Esophagus squamous epithelium (tissue), 5 donors: ENCODE results near the gene RABAC1. TPM values are rescaled to one million over a fixed set of nuclear protein-coding genes. Genes with fewer than 3 reads are reported as not detected.
"Not testable (repeated sequence)": the region's sequence is repeated elsewhere in the genome, so short reads cannot be mapped to it uniquely, and the experiment has no call there.

Source experiments
- DNase-seq: peaks from one replicate; lab custom pipeline; 2025; lab: John Stamatoyannopoulos, UW
- H3K27ac ChIP-seq, 4 donors: fragments of 200-600 bp; sonication (generic); one replicate each; pipeline ENCODE4 v1.5.1; 2016 to 2019; ENCODE audit warnings: mild to moderate bottlenecking in 1 of 4
- H3K27me3 ChIP-seq, 4 donors: fragments of 200-600 bp; sonication (generic); 1 replicate in 3 of 4; 2 replicates in 1 of 4; pipeline versions ENCODE4 v1.5.1 to v1.6.0; 2017 to 2021; ENCODE audit warnings: antibody characterized with exemption in 1 of 4
- H3K36me3 ChIP-seq, 3 donors: fragments of 200-600 bp; sonication (generic); one replicate each; pipeline ENCODE4 v1.5.1; 2016 to 2019
- H3K4me1 ChIP-seq, 3 donors: fragments of 200-600 bp; sonication (generic); one replicate each; pipeline ENCODE4 v1.5.1; 2017 to 2019
- H3K4me3 ChIP-seq, 4 donors: fragments of 200-600 bp; sonication (generic); 1 replicate in 3 of 4; 2 replicates in 1 of 4; pipeline ENCODE4 v1.5.1; 2016 to 2019; ENCODE audit warnings: mild to moderate bottlenecking in 2 of 4, moderate library complexity in 1 of 4
- H3K9me3 ChIP-seq, 3 donors: fragments of 200-600 bp; sonication (generic); one replicate each; pipeline ENCODE4 v1.5.1; 2016 to 2019
- CTCF ChIP-seq, 6 experiments: fragments of 450-650 bp in 4 of 6; fragments of 200-600 bp in 2 of 6; sonication (generic) in 2 of 6; IDR thresholded peaks; one replicate each; pipeline ENCODE4 v1.5.1; 2016 to 2019; ENCODE audit warnings: antibody characterized with exemption in 6 of 6, mild to moderate bottlenecking in 4 of 6, moderate library complexity in 4 of 6
- POLR2A ChIP-seq, 4 donors: fragments of 450-650 bp; IDR thresholded peaks; one replicate each; pipeline ENCODE4 v1.6.1; 2017; ENCODE audit warnings: antibody characterized with exemption in 4 of 4, mild to moderate bottlenecking in 4 of 4, moderate library complexity in 3 of 4
- WGBS, 2 donors: methylation state at CpG; one replicate each; pipeline ENCODE4 v1.1.5; 2018; 5-methylcytosine and 5-hydroxymethylcytosine counted together
- intact Hi-C: fragments of 100-400 bp; cut with DNase I; formaldehyde crosslinking; loops from one replicate; pipeline ENCODE4 v1.15.0; 2022
- total RNA-seq, 4 donors: library from RNA; depleted of rRNA; stranded (reverse); fragments of >200 nt; gene quantifications; one replicate each; pipeline ENCODE4 v1.1.0, GENCODE V29; 2016
- donor health status: DM: yes; HTN: yes; CAD: no.

RABAC1 gene
- total RNA-seq, 4 donors from 2014 or later = 47.4 to 113 (median 103) TPM

GRCh38 chr19:41941410-41942202, 17.5 kb downstream of the RABAC1 start:
- H3K27me3 ChIP-seq = peaks cover 6 to 71% (median 13%) of the 10 kb centered on the region in 4 donors
- H3K36me3 ChIP-seq = no peaks in the 10 kb centered on the region
- no peak for TF ChIP-seq POLR2A (IDR thresholded peaks at IDR 0.05)
- no peak for TF ChIP-seq CTCF (IDR thresholded peaks at IDR 0.05)
- no peak for DNase-seq
- WGBS, 2 donors = 80 to 96% methylated on average over 5 to 8 of the region's 9 CpGs
- intact Hi-C loops = no loop called here
- peaks cover 7 to 24% (median 11%) of the 10 kb centered on the region in 3 donors for H3K4me1 ChIP-seq
- no peak overlapping the region for H3K4me3 ChIP-seq
- H3K27ac ChIP-seq = no peak overlapping the region
- no peaks in the 10 kb centered on the region for H3K9me3 ChIP-seq

GRCh38 chr19:41940731-41941409, 18.3 kb downstream of the RABAC1 start:
- Histone ChIP-seq H3K4me1 (peaks cover 7 to 26% (median 14%) of the 10 kb centered on the region in 3 donors), H3K27me3 (peaks cover 6 to 78% (median 13%) of the 10 kb centered on the region in 4 donors), H3K27ac (peak overlapping the region in 1 of 4 donors; percentile 39), H3K4me3 (peak overlapping the region; percentile 20 to 66 (median 44)), H3K36me3 (no peaks in the 10 kb centered on the region), H3K9me3 (no peaks in the 10 kb centered on the region)
- no peak for DNase-seq
- intact Hi-C loops = no loop called here
- TF ChIP-seq POLR2A (IDR thresholded peaks at IDR 0.05) (no peak), CTCF (IDR thresholded peaks at IDR 0.05) (no peak)
- whole genome bisulfite sequencing, 2 donors = 1 to 2% methylated on average over 16 to 30 of the region's 53 CpGs

DNA sequence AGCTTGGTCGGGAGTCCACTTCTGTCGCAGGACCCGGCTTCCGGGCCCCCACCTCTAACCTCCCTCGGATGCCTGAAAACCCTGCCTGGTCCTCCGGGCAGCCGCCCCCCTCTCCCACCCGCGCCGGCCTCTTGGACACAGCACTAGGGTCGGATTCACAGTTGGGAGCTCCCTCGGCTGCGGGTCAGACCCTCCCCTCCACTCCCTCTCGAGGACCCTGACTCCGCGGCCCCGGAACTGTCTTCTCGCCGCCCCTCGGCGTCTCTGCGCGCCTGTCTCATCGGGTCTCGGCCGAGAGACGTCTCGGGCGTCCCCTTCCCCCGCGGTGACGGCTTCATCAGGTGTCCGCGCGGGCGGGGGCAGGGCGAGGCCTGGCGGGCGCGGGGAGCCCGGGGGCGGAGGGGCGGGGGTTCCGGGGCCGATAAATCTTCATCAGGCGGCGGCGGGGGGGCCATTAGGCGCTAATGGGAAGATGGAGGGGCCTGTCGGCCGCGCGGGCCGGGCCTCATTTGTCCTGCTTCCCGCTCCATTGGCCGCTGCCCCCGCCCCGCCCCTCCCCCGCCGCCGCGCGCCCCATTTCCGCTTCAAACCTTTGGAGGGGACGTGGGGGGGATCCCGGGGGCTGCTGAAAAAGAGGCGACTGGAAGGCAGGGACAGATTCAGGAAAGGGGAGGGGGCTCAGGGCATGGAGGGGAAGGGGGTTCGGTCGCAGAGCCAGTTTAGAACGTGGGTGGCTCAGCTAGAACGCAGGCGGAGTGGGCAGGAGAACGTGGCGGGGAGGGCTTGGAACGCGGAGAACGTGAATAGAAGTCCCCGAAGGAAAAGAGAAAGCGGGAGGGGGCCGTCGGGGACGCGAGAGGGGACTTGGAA, 19.0 kb downstream of the RABAC1 start:
- Histone ChIP-seq H3K27ac (peak overlapping the region in 1 of 4 donors; percentile 39), H3K4me1 (peaks cover 7 to 33% (median 18%) of the 10 kb centered on the region in 3 donors), H3K9me3 (no peaks in the 10 kb centered on the region), H3K4me3 (peak overlapping the region; percentile 20 to 66 (median 44)), H3K36me3 (no peaks in the 10 kb centered on the region), H3K27me3 (peaks cover 6 to 86% (median 16%) of the 10 kb centered on the region in 4 donors)
- intact Hi-C loops = no loop called here
- TF ChIP-seq POLR2A (IDR thresholded peaks at IDR 0.05) = no peak
- no peak for TF ChIP-seq CTCF (IDR thresholded peaks at IDR 0.05)
- WGBS, 2 donors = 2 to 8% methylated on average over 21 to 23 of the region's 83 CpGs
- DNase-seq = no peak

GRCh38 chr19:41939209-41939608, 19.9 kb downstream of the RABAC1 start:
- intact Hi-C loops, H3K9me3 ChIP-seq, H3K4me3 ChIP-seq, H3K27ac ChIP-seq, DNase-seq, H3K36me3 ChIP-seq: not testable (repeated sequence)
- H3K4me1 ChIP-seq = peaks cover 7 to 37% (median 18%) of the 10 kb centered on the region in 3 donors
- peaks cover 6 to 95% (median 17%) of the 10 kb centered on the region in 4 donors for H3K27me3 ChIP-seq
